OCI-LY1 (cell line): Measurements from ENCODE around the gene LBX1.

Experiments used
- H2AFZ ChIP-seq: fragments of 200-600 bp; sonication (generic), shearing (Covaris generic); 2 replicates; pipeline ENCODE4 v1.6.0; 2014; ENCODE audit warnings: antibody characterized with exemption, mild to moderate bottlenecking, low read length
- H3F3A ChIP-seq: fragments of 200-600 bp; sonication (generic), shearing (Covaris generic); 2 replicates; pipeline ENCODE4 v1.6.0; 2014; ENCODE audit warnings: mild to moderate bottlenecking, antibody characterized with exemption, low read length, moderate library complexity; ENCODE audit not compliant: insufficient read depth
- H3K27ac ChIP-seq: fragments of 200-600 bp; sonication (generic); 2 replicates; pipeline ENCODE4 v1.5.1; 2014; ENCODE audit warnings: low read length, mixed run types, mild to moderate bottlenecking, low read depth; ENCODE audit not compliant: poor library complexity, severe bottlenecking
- H3K27me3 ChIP-seq: fragments of 200-600 bp; sonication (generic); 2 replicates; pipeline ENCODE4 v1.6.0; 2014; ENCODE audit warnings: antibody characterized with exemption, mild to moderate bottlenecking, low read length, moderate library complexity; ENCODE audit not compliant: insufficient read depth
- H3K36me3 ChIP-seq: fragments of 200-600 bp; sonication (generic); 2 replicates; pipeline ENCODE4 v1.6.1; 2014; ENCODE audit warnings: mild to moderate bottlenecking, antibody characterized with exemption, low read length, moderate library complexity, mixed read lengths; ENCODE audit not compliant: insufficient read depth
- H3K4me1 ChIP-seq: fragments of 200-600 bp; sonication (generic); 2 replicates; pipeline ENCODE4 v1.5.1; 2014; ENCODE audit warnings: mild to moderate bottlenecking, low read length, moderate library complexity; ENCODE audit not compliant: insufficient read depth, severe bottlenecking
- H3K4me2 ChIP-seq: fragments of 200-600 bp; sonication (generic), shearing (Covaris generic); 2 replicates; pipeline ENCODE4 v1.6.1; 2014; ENCODE audit warnings: low read length
- H3K4me3 ChIP-seq: fragments of 200-600 bp; sonication (generic); 2 replicates; pipeline ENCODE4 v1.5.1; 2014; ENCODE audit warnings: low read length, low read depth, mild to moderate bottlenecking, mixed read lengths; ENCODE audit not compliant: poor library complexity, severe bottlenecking
- H3K79me2 ChIP-seq: fragments of 200-600 bp; shearing (Covaris generic); 2 replicates; pipeline ENCODE4 v1.6.1; 2016; ENCODE audit warnings: mixed run types, low read length, mixed read lengths; ENCODE audit not compliant: insufficient read depth
- H3K9ac ChIP-seq: fragments of 200-600 bp; sonication (generic), shearing (Covaris generic); 2 replicates; pipeline ENCODE4 v1.6.1; 2014; ENCODE audit warnings: mild to moderate bottlenecking, low read length, mixed read lengths
- H3K9me2 ChIP-seq: fragments of 200-600 bp; sonication (generic), shearing (Covaris generic); 2 replicates; pipeline ENCODE4 v1.6.1; 2014; ENCODE audit warnings: low read depth, mild to moderate bottlenecking, low read length, mixed read lengths
- H3K9me3 ChIP-seq: fragments of 200-600 bp; shearing (Covaris generic); 2 replicates; pipeline ENCODE4 v1.6.1; 2014; ENCODE audit warnings: low read length, mixed read lengths
- H4K20me1 ChIP-seq: fragments of 200-600 bp; sonication (generic), shearing (Covaris generic); 2 replicates; pipeline ENCODE4 v1.6.0; 2016; ENCODE audit warnings: mild to moderate bottlenecking, low read length; ENCODE audit not compliant: insufficient read depth
- EZH2 ChIP-seq: fragments of 200-600 bp; sonication (generic), shearing (Covaris generic); IDR thresholded peaks from 2 replicates; pipeline ENCODE4 v1.8.0; 2017; ENCODE audit warnings: borderline replicate concordance, mixed run types, mild to moderate bottlenecking, antibody characterized with exemption, low read length, moderate library complexity, mixed read lengths
- TF ChIP-seq, protein P1 (sequence below): fragments of 200-600 bp; sonication (generic), shearing (Covaris generic); IDR thresholded peaks from 2 replicates; pipeline ENCODE4 v1.5.1; 2017; ENCODE audit warnings: mild to moderate bottlenecking, antibody characterized with exemption, low read length, moderate library complexity, mixed read lengths

LBX1 gene

DNA sequence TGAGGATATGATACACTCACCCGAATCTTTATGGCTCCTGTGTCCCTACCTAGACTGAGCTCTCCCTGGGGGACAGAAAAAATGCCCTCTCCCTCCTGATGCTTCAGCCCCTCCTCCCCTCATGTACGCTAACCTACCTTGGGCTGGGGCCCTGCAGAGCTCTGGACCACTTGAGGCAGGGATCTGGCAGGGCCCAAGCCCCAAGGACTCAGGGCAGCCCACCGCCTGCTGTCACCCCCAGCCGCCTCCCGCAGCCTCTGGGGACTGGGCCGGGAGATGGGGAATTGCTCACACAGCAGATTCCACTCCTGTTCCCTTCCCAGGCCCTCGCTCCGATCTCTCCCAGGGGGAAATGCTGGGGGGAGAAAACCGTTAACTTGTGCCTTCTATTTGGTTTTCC is 32.9 kb upstream of the LBX1 start:
- TF ChIP-seq, protein P1, sequence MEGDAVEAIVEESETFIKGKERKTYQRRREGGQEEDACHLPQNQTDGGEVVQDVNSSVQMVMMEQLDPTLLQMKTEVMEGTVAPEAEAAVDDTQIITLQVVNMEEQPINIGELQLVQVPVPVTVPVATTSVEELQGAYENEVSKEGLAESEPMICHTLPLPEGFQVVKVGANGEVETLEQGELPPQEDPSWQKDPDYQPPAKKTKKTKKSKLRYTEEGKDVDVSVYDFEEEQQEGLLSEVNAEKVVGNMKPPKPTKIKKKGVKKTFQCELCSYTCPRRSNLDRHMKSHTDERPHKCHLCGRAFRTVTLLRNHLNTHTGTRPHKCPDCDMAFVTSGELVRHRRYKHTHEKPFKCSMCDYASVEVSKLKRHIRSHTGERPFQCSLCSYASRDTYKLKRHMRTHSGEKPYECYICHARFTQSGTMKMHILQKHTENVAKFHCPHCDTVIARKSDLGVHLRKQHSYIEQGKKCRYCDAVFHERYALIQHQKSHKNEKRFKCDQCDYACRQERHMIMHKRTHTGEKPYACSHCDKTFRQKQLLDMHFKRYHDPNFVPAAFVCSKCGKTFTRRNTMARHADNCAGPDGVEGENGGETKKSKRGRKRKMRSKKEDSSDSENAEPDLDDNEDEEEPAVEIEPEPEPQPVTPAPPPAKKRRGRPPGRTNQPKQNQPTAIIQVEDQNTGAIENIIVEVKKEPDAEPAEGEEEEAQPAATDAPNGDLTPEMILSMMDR, result no peak
- TF ChIP-seq EZH2, result no peak
- no peak overlapping the region for H3K4me3 ChIP-seq
- H4K20me1 ChIP-seq, result no peaks in the 10 kb centered on the region
- H2AFZ ChIP-seq, result no peak overlapping the region
- no peaks in the 10 kb centered on the region for H3F3A ChIP-seq
- no peaks in the 10 kb centered on the region for H3K9me3 ChIP-seq
- no peaks in the 10 kb centered on the region for H3K79me2 ChIP-seq
- no peak overlapping the region for H3K9ac ChIP-seq
- H3K4me2 ChIP-seq, result no peak overlapping the region
- no peak overlapping the region for H3K27ac ChIP-seq
- no peaks in the 10 kb centered on the region for H3K27me3 ChIP-seq
- H3K9me2 ChIP-seq, result no peaks in the 10 kb centered on the region
- no peaks in the 10 kb centered on the region for H3K4me1 ChIP-seq
- H3K36me3 ChIP-seq, result no peaks in the 10 kb centered on the region

GRCh38 chr10:101261702-101262101 is 32.4 kb upstream of the LBX1 start:
- H4K20me1 ChIP-seq, result no peaks in the 10 kb centered on the region
- H3K9me3 ChIP-seq, result no peaks in the 10 kb centered on the region
- no peaks in the 10 kb centered on the region for H3F3A ChIP-seq
- H3K9me2 ChIP-seq, result no peaks in the 10 kb centered on the region
- no peaks in the 10 kb centered on the region for H3K27me3 ChIP-seq
- TF ChIP-seq, protein P1, result no peak
- TF ChIP-seq EZH2, result no peak
- no peak overlapping the region for H3K9ac ChIP-seq
- H3K4me2 ChIP-seq, result no peak overlapping the region
- no peak overlapping the region for H2AFZ ChIP-seq
- H3K4me3 ChIP-seq, result no peak overlapping the region
- H3K36me3 ChIP-seq, result no peaks in the 10 kb centered on the region
- H3K79me2 ChIP-seq, result no peaks in the 10 kb centered on the region
- H3K4me1 ChIP-seq, result no peaks in the 10 kb centered on the region
- no peak overlapping the region for H3K27ac ChIP-seq

GRCh38 chr10:101260764-101261481 is 31.7 kb upstream of the LBX1 start:
- no peaks in the 10 kb centered on the region for H3K9me2 ChIP-seq
- H3F3A ChIP-seq, result no peaks in the 10 kb centered on the region
- H3K36me3 ChIP-seq, result no peaks in the 10 kb centered on the region
- no peaks in the 10 kb centered on the region for H3K9me3 ChIP-seq
- no peaks in the 10 kb centered on the region for H3K27me3 ChIP-seq
- no peak overlapping the region for H2AFZ ChIP-seq
- H3K27ac ChIP-seq, result no peak overlapping the region
- no peak overlapping the region for H3K4me3 ChIP-seq
- no peaks in the 10 kb centered on the region for H4K20me1 ChIP-seq
- TF ChIP-seq, protein P1, result no peak
- no peak for TF ChIP-seq EZH2
- H3K79me2 ChIP-seq, result no peaks in the 10 kb centered on the region
- H3K9ac ChIP-seq, result no peak overlapping the region
- no peaks in the 10 kb centered on the region for H3K4me1 ChIP-seq
- H3K4me2 ChIP-seq, result no peak overlapping the region
